OCI-LY1 (cell line): ENCODE measurements around the gene RPL41.

ENCODE experiments used
- H2AFZ ChIP-seq: fragments of 200-600 bp; sonication (generic), shearing (Covaris generic); 2 replicates; pipeline ENCODE4 v1.6.0; 2014; ENCODE audit warnings: antibody characterized with exemption, mild to moderate bottlenecking, low read length
- H3F3A ChIP-seq: fragments of 200-600 bp; sonication (generic), shearing (Covaris generic); 2 replicates; pipeline ENCODE4 v1.6.0; 2014; ENCODE audit warnings: mild to moderate bottlenecking, antibody characterized with exemption, low read length, moderate library complexity; ENCODE audit not compliant: insufficient read depth
- H3K27ac ChIP-seq: fragments of 200-600 bp; sonication (generic); 2 replicates; pipeline ENCODE4 v1.5.1; 2014; ENCODE audit warnings: low read length, mixed run types, mild to moderate bottlenecking, low read depth; ENCODE audit not compliant: poor library complexity, severe bottlenecking
- H3K27me3 ChIP-seq: fragments of 200-600 bp; sonication (generic); 2 replicates; pipeline ENCODE4 v1.6.0; 2014; ENCODE audit warnings: antibody characterized with exemption, mild to moderate bottlenecking, low read length, moderate library complexity; ENCODE audit not compliant: insufficient read depth
- H3K36me3 ChIP-seq: fragments of 200-600 bp; sonication (generic); 2 replicates; pipeline ENCODE4 v1.6.1; 2014; ENCODE audit warnings: mild to moderate bottlenecking, antibody characterized with exemption, low read length, moderate library complexity, mixed read lengths; ENCODE audit not compliant: insufficient read depth
- H3K4me1 ChIP-seq: fragments of 200-600 bp; sonication (generic); 2 replicates; pipeline ENCODE4 v1.5.1; 2014; ENCODE audit warnings: mild to moderate bottlenecking, low read length, moderate library complexity; ENCODE audit not compliant: insufficient read depth, severe bottlenecking
- H3K4me2 ChIP-seq: fragments of 200-600 bp; sonication (generic), shearing (Covaris generic); 2 replicates; pipeline ENCODE4 v1.6.1; 2014; ENCODE audit warnings: low read length
- H3K4me3 ChIP-seq: fragments of 200-600 bp; sonication (generic); 2 replicates; pipeline ENCODE4 v1.5.1; 2014; ENCODE audit warnings: low read length, low read depth, mild to moderate bottlenecking, mixed read lengths; ENCODE audit not compliant: poor library complexity, severe bottlenecking
- H3K79me2 ChIP-seq: fragments of 200-600 bp; shearing (Covaris generic); 2 replicates; pipeline ENCODE4 v1.6.1; 2016; ENCODE audit warnings: mixed run types, low read length, mixed read lengths; ENCODE audit not compliant: insufficient read depth
- H3K9ac ChIP-seq: fragments of 200-600 bp; sonication (generic), shearing (Covaris generic); 2 replicates; pipeline ENCODE4 v1.6.1; 2014; ENCODE audit warnings: mild to moderate bottlenecking, low read length, mixed read lengths
- H3K9me2 ChIP-seq: fragments of 200-600 bp; sonication (generic), shearing (Covaris generic); 2 replicates; pipeline ENCODE4 v1.6.1; 2014; ENCODE audit warnings: low read depth, mild to moderate bottlenecking, low read length, mixed read lengths
- H3K9me3 ChIP-seq: fragments of 200-600 bp; shearing (Covaris generic); 2 replicates; pipeline ENCODE4 v1.6.1; 2014; ENCODE audit warnings: low read length, mixed read lengths
- H4K20me1 ChIP-seq: fragments of 200-600 bp; sonication (generic), shearing (Covaris generic); 2 replicates; pipeline ENCODE4 v1.6.0; 2016; ENCODE audit warnings: mild to moderate bottlenecking, low read length; ENCODE audit not compliant: insufficient read depth
- EZH2 ChIP-seq: fragments of 200-600 bp; sonication (generic), shearing (Covaris generic); IDR thresholded peaks from 2 replicates; pipeline ENCODE4 v1.8.0; 2017; ENCODE audit warnings: borderline replicate concordance, mixed run types, mild to moderate bottlenecking, antibody characterized with exemption, low read length, moderate library complexity, mixed read lengths
- TF ChIP-seq, protein P1 (sequence below): fragments of 200-600 bp; sonication (generic), shearing (Covaris generic); IDR thresholded peaks from 2 replicates; pipeline ENCODE4 v1.5.1; 2017; ENCODE audit warnings: mild to moderate bottlenecking, antibody characterized with exemption, low read length, moderate library complexity, mixed read lengths

The RPL41 gene

DNA sequence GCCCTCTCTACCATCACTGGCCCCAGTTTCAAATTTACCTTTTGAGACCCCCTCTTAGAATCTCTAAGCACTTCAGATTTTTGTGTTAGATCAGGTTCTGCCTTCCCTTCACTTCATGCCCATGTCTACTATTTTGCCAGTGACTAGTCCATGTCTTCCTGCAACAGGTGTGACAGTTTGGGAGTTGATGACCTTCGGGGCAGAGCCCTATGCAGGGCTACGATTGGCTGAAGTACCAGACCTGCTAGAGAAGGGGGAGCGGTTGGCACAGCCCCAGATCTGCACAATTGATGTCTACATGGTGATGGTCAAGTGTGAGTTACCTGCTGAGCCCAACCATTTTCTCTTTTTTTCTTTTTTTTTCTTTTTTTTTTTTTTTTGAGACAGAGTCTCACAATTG lies 17.8 kb upstream of the RPL41 start:
- Histone ChIP-seq H3K4me1 (peaks cover 6% of the 10 kb centered on the region), H3K27me3 (peaks cover 2% of the 10 kb centered on the region; the same call in 1 of the 2 replicates), H3K36me3 (no peaks in the 10 kb centered on the region), H3K9me3 (no peaks in the 10 kb centered on the region), H2AFZ (no peak overlapping the region), H3K9ac (no peak overlapping the region), H3K4me3 (no peak overlapping the region), H3F3A (no peaks in the 10 kb centered on the region), H3K79me2 (no peaks in the 10 kb centered on the region), H3K27ac (no peak overlapping the region), H3K9me2 (no peaks in the 10 kb centered on the region), H4K20me1 (no peaks in the 10 kb centered on the region), H3K4me2 (no peak overlapping the region)
- TF ChIP-seq, protein P1, sequence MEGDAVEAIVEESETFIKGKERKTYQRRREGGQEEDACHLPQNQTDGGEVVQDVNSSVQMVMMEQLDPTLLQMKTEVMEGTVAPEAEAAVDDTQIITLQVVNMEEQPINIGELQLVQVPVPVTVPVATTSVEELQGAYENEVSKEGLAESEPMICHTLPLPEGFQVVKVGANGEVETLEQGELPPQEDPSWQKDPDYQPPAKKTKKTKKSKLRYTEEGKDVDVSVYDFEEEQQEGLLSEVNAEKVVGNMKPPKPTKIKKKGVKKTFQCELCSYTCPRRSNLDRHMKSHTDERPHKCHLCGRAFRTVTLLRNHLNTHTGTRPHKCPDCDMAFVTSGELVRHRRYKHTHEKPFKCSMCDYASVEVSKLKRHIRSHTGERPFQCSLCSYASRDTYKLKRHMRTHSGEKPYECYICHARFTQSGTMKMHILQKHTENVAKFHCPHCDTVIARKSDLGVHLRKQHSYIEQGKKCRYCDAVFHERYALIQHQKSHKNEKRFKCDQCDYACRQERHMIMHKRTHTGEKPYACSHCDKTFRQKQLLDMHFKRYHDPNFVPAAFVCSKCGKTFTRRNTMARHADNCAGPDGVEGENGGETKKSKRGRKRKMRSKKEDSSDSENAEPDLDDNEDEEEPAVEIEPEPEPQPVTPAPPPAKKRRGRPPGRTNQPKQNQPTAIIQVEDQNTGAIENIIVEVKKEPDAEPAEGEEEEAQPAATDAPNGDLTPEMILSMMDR, result no peak
- no peak for TF ChIP-seq EZH2

DNA sequence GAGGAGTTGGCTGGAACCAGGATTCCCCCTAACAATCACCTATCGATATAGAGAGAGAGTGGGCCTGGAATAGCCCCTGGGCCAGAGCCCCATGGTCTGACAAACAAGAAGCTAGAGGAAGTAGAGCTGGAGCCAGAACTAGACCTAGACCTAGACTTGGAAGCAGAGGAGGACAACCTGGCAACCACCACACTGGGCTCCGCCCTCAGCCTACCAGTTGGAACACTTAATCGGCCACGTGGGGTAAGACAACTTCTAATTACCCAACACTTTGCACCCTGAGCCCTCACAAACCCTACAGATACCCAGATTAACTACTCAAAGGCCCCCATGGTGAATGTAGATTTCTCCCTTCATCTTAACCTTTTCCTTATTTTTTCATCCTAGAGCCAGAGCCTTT lies 16.6 kb upstream of the RPL41 start:
- no peak overlapping the region for H2AFZ ChIP-seq
- no peaks in the 10 kb centered on the region for H4K20me1 ChIP-seq
- no peak overlapping the region for H3K9ac ChIP-seq
- no peaks in the 10 kb centered on the region for H3K36me3 ChIP-seq
- no peak overlapping the region for H3K4me2 ChIP-seq
- no peak overlapping the region for H3K4me3 ChIP-seq
- TF ChIP-seq EZH2, result no peak
- TF ChIP-seq, protein P1, result no peak
- H3K79me2 ChIP-seq, result peaks cover 4% of the 10 kb centered on the region
- H3K4me1 ChIP-seq, result peaks cover 8% of the 10 kb centered on the region
- no peaks in the 10 kb centered on the region for H3K27me3 ChIP-seq
- no peaks in the 10 kb centered on the region for H3K9me2 ChIP-seq
- no peak overlapping the region for H3K27ac ChIP-seq
- H3K9me3 ChIP-seq, result no peaks in the 10 kb centered on the region
- no peaks in the 10 kb centered on the region for H3F3A ChIP-seq

DNA sequence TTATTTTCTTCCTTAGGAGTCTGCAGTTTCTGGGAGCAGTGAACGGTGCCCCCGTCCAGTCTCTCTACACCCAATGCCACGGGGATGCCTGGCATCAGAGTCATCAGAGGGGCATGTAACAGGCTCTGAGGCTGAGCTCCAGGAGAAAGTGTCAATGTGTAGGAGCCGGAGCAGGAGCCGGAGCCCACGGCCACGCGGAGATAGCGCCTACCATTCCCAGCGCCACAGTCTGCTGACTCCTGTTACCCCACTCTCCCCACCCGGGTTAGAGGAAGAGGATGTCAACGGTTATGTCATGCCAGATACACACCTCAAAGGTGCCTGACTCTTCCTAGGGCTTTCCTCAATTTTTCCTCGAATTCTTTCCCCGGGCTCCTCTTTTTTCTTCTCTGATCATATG lies 15.4 kb upstream of the RPL41 start:
- TF ChIP-seq, protein P1, result no peak
- Histone ChIP-seq H3K36me3 (peaks cover 3% of the 10 kb centered on the region; the same call in 1 of the 2 replicates), H3K9ac (no peak overlapping the region), H3K9me3 (no peaks in the 10 kb centered on the region), H3F3A (no peaks in the 10 kb centered on the region), H3K27ac (no peak overlapping the region), H3K4me1 (peaks cover 15% of the 10 kb centered on the region), H2AFZ (no peak overlapping the region), H3K4me2 (no peak overlapping the region), H4K20me1 (no peaks in the 10 kb centered on the region), H3K27me3 (no peaks in the 10 kb centered on the region), H3K4me3 (no peak overlapping the region), H3K9me2 (no peaks in the 10 kb centered on the region), H3K79me2 (peaks cover 16% of the 10 kb centered on the region)
